ENCODE measurements around the gene SLC37A3.

- TF ChIP-seq SUZ12 (IDR thresholded peaks at IDR 0.05; ENCODE audit: extremely low read depth, insufficient read depth, insufficient read length) = no peak
- no peak for TF ChIP-seq ZNF274 (IDR thresholded peaks at IDR 0.05; ENCODE audit: low read depth, low read length)
- TF ChIP-seq YY1 (IDR thresholded peaks at IDR 0.05; ENCODE audit: insufficient read depth, insufficient read length) = no peak
Measured at GRCh38 chr7:140390034-140390433, 8.3 kb downstream of the SLC37A3 start.
